Fibroblast of lung (primary cell): ENCODE measurements around the gene C4orf46.

Experiments
- EZH2 ChIP-seq: IDR thresholded peaks from 2 replicates; pipeline ENCODE4 v1.5.1; 2012; ENCODE audit warnings: low read length, control low read depth, mild to moderate bottlenecking; ENCODE audit errors: missing control alignments
- TF ChIP-seq, protein P1 (sequence below), 2 donors: IDR thresholded peaks in 1 of 2; conservative IDR thresholded peaks in 1 of 2; 1 replicate in 1 of 2; 2 replicates in 1 of 2; pipeline ENCODE4 v1.5.1; 2011 to 2012; ENCODE audit warnings: low read length in 2 of 2, control low read depth in 1 of 2, inconsistent platforms in 1 of 2, low read depth in 1 of 2, mild to moderate bottlenecking in 1 of 2

GRCh38 chr4:158652920-158653319 lies 18.8 kb downstream of the C4orf46 start:
- TF ChIP-seq, protein P1, sequence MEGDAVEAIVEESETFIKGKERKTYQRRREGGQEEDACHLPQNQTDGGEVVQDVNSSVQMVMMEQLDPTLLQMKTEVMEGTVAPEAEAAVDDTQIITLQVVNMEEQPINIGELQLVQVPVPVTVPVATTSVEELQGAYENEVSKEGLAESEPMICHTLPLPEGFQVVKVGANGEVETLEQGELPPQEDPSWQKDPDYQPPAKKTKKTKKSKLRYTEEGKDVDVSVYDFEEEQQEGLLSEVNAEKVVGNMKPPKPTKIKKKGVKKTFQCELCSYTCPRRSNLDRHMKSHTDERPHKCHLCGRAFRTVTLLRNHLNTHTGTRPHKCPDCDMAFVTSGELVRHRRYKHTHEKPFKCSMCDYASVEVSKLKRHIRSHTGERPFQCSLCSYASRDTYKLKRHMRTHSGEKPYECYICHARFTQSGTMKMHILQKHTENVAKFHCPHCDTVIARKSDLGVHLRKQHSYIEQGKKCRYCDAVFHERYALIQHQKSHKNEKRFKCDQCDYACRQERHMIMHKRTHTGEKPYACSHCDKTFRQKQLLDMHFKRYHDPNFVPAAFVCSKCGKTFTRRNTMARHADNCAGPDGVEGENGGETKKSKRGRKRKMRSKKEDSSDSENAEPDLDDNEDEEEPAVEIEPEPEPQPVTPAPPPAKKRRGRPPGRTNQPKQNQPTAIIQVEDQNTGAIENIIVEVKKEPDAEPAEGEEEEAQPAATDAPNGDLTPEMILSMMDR (conservative IDR thresholded peaks at IDR 0.05 in 1 of 2, IDR thresholded peaks at IDR 0.05 in 1 of 2; ENCODE audit: low read depth in 1 of 2, low read length in 2 of 2): no peak
- TF ChIP-seq EZH2: no peak
